Adrenal gland (tissue), 5 donors: ENCODE measurements around the gene CMBL.

Source experiments
- CTCF ChIP-seq, 6 experiments: fragments of 450-650 bp in 4 of 6; fragments of 200-600 bp in 2 of 6; sonication (generic) in 1 of 6; IDR thresholded peaks; 1 replicate in 5 of 6; 2 replicates in 1 of 6; pipeline versions ENCODE4 v1.5.1 to v1.8.0; 2016 to 2021; ENCODE audit warnings: antibody characterized with exemption in 6 of 6, mild to moderate bottlenecking in 2 of 6, moderate library complexity in 1 of 6
- POLR2A ChIP-seq, 2 donors: fragments of 450-650 bp; IDR thresholded peaks; one replicate each; pipeline ENCODE4 v1.6.1; 2017; ENCODE audit warnings: antibody characterized with exemption in 2 of 2, mild to moderate bottlenecking in 2 of 2, moderate library complexity in 1 of 2
- donor health status: DM: no; HTN: no; CAD: no.

- no peak for TF ChIP-seq CTCF (IDR thresholded peaks at IDR 0.05)
- TF ChIP-seq POLR2A (IDR thresholded peaks at IDR 0.05) = no peak
Observed at GRCh38 chr5:10253390-10253789, 54.3 kb downstream of the CMBL start.
